Putamen (tissue), 1 donor: ENCODE results near the gene KLK7.

Source experiments
- DNase-seq: peaks from one replicate; pipeline ENCODE4 v3.0.0-alpha.2; 2016; ENCODE audit warnings: low spot score

The KLK7 gene

DNA sequence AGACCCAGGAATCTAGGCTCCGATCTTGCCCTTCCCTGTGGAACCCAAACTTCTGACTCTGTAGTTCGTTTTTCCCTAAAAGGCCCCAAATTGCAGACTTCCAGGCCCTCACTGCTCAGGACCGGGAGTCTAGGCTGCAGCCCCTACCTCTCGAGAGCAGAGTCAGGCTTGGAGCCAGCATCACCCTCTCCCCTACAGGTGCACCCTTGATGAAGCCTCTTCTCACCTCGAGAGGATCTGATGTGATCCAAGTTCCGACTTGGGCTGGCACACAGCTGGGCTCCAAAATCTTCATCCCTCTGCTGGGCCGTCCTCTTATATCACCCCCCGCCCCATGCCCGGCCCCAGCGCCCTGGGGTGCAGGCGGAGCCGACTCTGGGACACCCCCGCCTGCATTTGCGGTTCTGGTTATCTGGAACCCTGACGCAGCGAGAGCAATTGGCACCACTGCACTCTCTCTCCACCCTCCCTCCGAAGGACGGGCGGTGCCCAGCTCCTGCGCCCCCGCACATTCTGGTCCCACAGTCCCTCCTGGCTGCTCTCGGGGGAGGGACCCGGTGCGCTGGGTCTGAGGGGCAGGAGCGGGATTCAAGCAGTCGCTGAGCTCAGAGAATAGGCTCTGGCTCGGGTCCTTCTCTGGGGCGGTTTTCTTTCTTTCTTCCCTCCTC, at the start of gene KLK7:
Gene KLK7, minus strand, starts transcription at position 293 of the 668 bp plus-strand sequence. CDS start 1,518 bp downstream, outside the sequence.
- no peak for DNase-seq

DNA sequence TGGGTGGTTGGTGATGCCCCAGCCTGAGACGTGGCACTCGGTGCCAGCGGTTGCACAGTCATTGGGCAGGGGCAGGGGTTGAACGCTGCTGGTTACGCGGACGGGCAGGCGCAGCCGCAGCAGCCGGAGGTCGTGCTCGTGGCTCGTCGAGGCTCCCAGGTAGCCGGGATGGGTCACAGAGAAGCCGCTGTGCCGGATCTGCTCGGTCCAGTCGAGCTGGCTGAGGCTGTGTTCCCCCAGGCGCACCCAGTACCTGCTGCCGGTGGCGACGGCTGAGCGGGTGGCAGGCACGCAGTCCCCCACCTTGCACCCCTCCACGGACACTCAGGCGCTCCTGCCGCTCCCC, 48.1 kb upstream of the KLK7 start:
- DNase-seq: no peak

DNA sequence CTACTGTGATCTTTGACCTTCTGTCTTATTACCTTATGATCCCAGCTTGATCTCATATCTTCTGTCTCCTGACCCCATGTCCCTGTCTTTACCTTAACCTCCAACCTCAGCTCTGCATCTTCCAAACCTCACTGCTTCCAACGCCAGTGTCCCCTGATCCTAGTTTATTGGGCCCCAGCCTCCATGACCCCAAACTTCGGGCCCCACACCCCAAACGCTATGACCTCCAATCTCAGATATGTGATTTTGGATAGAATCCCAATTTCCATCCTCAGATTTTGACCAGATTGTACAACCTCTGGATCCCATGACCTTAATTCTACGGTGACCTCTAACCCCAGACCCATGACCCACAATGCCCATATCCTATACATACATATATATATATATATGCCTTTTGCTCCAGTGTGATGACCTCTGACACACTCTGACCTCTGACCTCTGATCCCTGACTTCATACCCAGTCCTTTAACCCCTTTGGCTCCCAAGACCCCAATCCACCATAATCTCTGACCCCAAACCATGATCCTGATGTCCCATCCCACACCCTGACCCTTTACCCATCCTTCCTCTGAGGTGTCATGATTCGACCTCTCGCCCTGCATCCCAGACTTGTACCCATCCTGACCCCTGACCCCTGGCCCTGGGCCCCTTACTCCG, 47.6 kb upstream of the KLK7 start:
- DNase-seq: no peak

DNA sequence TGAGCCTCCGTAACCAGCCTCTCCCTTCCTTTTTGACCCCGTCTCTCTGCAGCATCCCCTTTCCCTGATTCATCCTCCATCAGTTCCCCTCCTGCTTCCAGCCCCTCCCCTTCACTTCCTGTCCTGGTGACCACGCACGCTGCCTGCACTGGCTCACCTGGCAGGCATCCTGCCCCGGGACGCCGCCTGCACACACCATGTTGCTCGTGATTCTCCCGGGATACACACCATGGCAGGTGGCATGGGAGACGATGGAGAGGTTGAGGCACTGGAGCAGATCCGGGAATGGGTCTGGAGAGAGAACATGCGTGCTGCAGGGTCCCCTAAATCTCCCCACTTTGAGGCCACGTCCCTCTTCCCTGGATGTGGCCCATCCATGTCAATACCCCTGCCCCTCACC, 46.9 kb upstream of the KLK7 start:
- DNase-seq: no peak

DNA sequence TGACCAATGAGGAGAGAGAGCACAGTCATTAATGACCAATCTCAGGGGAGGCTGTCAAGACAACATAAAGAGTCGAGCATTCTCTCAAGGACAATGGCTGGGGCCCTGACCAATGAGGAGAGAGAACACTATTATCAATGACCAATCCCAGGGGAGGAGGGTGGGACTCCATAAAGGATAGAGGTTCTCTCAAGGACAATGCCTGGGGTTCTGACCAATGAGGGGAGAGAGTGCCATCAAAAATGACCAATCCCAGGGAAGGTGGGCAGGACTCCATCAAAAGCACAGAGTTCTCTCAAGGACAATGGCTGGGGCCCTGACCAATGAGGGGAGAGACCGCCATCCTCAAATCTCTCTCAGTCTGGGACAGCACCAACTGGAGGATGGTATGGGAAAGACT, 46.0 kb upstream of the KLK7 start:
- no peak for DNase-seq

DNA sequence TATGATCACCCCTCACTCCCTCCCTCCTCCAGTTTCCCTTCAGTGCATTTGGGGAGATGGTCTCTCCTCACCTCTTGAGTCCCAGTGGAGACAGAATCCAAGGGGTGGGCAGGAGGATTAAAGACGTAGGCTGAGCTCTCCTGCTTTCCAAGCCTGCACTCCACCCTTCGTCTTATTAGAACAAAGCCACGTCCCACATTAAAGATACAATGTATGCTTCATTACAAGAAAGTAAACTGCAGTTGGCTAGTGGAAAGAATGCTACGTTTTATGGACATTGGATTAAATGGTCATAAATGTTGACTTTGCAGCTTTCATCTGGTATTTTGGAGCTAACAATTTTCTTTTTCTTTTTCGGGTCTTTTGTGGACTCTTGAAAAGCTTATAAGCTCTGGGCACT, 44.2 kb upstream of the KLK7 start:
- DNase-seq: no peak

DNA sequence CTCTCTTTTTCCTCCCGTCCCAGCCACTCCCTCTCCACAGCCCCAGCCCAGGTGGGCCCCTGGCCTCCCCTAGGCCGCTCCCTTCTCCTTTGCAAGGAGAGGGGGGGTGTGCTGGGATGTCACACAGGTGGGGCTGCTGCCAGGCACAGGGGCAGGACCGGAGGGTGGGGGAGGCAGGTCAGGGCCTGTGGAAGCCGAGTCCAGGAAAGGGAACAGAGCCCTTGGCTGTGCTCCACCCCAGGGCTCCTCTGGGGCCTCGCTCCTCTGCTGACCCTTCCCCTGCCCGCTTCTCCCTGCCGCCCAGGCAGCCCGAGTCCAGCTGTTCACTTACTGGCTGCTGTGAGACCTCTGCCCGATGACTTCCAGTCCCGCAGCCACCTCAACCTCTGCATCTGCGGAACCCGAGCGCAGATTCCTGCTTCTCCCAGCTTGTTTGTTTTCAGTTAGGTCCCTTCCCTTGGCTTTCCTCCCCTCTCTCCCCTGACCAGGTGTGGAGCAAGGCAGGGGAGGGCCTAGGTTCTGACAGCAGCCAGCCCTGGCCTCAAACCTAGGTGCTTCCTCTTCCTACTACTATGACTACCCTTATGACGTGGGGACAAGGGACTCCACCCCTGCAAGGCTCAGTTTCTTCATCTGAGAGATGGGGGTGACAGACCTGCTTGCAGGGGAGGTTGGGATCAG, 43.5 kb upstream of the KLK7 start:
- DNase-seq: no peak

DNA sequence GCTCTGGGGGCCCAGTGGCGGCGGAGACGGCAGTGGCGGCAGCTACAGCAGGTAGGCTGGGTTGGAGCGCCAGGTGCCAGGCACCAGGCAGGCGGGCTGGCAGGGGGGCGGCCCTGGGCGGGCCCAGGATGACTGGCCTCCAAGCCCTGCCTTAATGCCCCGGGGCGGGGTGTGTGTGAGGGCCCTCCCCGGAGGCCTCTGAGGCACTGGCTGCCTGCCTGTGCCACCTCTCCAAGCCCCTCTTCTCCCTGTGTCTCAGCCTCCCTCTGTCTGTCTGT, 42.8 kb upstream of the KLK7 start, which contains the start of gene KLK11:
Gene KLK11, minus strand, starts transcription at position 63 of the 278 bp plus-strand sequence. CDS start 985 bp downstream, outside the sequence.
- DNase-seq: no peak

DNA sequence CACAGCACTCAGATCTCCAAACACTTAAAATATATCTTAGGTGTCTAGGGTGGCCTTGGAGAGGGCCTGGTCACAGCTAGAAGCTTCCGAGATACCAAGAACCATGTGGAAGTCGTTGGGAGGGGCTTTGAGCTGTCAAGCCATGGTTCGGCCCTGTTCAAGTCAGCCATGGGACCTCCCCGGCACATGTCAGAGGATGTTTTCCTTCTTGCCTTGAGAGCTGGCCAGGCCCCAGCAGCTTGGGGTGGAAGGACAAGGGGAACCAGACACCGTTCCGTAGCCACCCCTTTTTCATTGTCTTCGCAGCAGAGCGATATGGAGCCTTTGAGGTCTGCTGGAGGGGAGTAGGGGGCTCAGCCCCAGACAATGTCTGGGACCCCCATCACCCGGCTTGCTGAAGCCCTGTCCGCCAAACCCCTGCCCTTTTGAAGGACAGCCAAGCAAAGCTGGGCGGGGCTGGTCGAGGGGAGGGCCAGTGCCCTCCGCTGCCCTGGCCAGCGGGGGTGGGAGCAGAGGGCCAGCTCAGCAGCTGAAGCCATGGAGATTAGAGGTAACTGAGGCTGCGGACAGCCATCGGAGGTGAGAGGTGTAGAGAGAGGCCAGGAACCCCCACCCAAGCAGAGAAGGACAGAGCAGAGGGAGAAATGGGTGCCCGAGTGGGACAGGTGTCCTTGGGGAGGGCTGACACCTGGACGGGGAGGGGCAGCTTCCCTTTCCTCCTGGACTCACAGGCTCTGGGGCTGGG, 42.3 kb upstream of the KLK7 start:
- DNase-seq: no peak

DNA sequence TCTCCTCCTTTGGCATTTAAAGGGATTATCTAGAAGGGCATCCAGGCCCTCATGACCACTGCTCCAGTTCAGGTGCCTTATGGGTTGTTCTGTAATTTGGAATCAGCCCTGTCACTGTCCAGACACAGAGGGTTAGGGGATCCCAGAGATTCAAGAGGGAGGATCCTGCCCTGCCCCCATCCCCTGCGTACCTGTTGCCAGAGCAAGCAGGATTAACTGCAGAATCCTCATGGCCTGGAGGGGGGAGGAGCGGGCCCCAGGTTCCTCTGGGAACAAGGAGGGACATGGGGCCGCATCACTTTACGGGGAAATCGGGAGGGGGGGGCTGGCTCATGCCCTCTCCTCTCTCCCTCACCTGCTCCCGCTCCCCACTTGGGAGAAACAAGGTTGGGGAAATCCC, 41.7 kb upstream of the KLK7 start:
- DNase-seq: no peak

DNA sequence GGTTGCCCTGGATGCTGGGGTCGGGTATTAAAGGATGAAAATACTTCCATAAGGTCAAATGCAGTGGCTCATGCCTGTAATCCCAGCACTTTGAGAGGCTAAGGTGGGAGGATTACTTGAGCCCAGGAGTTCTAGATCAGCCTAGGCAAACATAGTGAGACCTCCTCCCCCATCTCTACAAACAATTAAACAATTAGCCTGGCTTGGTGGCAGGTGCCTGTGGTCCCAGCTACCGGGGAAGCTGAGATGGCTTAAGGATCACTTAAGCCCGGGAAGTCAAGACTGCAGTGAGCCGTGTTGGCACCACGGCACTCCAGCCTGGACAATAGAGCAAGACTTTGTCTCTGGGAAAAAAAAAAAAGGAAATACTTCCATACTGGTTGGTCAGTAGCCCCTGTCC, 41.2 kb upstream of the KLK7 start:
- no peak for DNase-seq

DNA sequence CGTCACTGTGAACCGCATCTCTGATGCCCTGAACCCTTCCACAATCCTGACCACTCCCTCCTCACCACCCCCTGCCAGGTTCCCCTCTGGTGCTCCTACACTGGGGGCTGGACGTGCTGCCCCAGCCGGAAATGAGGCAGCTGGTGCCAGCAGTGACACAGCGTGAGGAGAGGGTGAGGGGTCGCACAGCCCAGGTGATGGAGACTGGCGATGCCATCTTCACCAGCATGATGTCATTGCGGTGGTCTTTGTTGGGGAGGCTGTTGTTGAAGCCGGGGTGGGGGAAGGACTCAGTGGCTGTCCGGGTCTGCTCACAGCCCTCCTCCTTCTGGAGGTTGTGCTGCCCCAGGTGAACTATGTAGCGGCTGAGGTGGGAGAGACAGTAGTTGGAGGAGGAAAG, 40.2 kb upstream of the KLK7 start:
- no peak for DNase-seq

DNA sequence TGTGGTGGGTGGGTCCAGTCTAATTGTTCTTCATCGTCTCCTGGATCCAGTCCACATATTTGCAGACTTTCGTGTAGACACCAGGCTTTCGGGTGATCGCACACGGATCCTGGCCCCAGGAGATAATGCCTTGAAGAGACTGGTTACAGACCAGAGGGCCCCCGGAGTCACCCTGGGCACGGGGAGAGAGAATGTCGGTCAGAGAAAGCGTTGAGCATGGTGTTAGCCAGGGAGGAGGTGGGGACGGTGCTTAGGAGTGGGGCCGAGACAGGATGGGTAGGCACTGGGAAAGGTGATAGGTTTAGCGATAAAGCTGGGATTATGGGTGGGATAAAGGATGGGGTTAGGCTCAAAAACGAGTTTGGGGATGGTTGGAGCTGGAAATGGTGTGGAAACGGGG, 38.8 kb upstream of the KLK7 start:
- DNase-seq: no peak

DNA sequence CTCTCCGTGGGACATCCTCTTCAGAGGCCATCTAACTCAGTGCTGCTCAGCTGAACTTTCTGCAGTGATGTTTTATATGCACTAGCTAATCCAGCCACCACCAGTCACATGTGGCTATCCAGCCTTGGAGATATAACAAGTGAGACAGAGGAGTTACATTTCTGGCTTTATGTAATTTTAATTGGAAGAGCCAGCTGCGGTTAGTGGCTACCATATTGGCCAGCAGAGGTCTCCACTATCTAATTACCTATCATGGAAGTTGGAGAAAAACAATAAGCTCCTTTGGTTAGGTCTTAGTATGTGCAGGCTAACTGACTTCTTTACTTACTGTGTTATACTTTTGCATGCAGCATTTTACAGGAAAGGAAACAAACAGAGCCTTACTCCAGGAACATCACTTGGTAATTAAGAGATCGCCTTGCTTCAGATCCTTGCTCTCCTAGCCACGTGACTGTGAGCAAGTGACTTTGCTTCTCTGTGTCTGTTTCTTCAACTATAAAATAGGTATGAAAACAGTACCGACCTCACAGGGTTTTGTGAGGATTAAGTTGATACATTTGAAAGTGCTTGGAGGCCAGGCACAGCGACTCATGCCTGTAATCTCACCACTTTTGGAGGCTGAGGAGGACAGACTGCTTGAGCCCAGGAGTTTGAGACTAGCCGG, 37.4 kb upstream of the KLK7 start:
- peak; percentile 11 for DNase-seq

DNA sequence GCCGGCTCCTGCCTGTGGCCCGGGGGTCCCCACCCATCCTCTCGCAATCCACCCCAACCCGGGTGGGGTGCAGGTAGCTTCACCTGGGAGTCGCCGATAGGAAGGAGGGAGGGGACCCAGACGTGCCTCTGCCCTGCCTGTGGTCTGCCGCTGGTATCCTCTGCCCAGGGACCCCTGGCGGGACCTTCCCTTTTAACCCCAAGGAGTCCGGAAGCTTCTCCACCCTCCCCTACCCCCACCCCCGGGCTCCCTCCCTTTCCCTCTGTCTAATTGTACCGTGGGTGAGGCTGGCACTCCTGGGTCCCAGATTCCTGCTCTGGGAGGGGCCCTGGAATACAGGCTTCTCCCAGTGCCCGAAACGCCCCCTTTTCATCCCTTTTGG, 35.8 kb upstream of the KLK7 start, which contains the start of gene KLK10:
Gene KLK10, minus strand, starts transcription at position 166 of the 382 bp plus-strand sequence. CDS start 579 bp downstream, outside the sequence.
- no peak for DNase-seq

DNA sequence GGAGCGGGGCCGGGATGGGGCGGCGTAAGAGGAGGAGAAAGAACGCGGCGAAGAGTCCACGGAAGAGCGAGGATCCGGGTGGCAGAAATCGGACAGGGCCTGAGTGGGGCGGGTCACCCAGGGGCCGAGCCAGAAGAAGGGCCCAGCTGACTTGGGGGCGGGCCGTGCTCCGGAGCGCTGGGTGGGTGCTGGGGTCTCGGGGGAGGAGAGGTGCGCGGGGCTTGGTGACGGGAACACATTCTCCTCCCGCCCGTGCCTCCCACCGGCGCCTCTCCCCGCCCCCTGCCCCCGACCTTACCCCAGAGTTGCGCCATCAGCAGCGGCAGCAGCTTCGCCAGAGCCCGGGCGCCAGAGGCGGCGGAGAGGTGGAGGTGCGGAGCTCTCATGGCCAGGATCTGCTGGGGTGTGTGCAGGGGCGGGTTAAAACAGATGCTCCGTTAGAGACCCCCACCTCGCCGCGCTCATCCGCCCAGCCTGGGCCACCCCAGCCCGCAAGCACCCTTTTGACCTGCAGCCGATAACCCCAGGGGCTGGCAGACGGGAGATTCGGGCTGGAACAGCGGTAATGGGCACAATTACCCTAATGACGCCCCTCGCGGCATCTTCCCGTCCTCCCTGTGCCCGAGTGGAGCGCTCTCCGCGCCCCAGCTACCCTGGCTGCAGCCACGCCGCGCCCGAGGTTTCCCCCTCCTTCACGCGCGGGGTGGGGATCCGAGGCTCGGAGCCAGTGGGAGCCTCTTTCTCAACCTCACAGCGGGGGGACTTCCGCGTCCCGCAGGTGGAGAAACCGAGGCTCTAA, 35.2 kb upstream of the KLK7 start:
- no peak for DNase-seq

DNA sequence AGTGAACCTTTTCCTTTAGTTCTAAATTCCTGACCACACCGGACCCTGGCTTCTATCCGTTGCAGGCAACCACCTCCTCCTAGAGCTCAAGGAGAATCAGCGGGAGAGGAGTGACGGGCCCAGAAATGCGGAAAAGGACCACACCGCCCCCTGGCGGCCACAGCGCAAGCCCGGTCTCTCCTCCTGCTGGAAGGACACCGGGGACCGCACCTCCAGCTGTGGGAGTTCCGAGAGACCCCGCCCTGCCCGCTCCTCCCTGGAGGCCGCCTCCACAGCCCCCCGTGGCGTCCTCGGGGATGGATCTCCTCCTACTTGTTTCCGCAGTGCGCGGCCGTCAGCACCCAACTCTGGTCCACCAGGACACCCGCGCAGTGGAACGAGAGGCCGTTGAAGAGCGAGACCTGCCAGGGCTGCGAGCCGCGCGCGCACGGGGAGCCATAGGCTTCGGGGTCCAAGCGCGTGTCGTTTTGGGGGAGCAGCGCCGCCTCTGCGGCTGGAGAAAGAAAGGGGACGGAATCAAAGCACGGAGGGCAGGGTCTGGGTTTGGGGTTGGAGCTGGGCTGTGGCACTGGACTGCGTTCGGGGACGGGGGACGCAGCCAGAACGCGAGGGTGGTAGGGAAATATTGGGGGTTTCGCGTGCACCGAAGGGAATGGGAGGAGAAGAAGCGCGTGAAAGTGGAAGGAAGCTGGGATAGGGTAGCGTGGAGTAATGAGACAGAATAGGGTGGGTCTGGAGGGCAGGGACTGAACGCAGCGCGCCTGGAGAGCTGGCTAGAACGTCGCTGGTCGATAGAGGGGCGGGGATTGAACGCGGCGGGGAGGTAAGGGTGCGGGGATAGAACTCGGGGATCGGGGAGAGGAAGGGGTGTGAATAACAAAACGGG, 33.3 kb upstream of the KLK7 start:
- peak; percentile 49 for DNase-seq

DNA sequence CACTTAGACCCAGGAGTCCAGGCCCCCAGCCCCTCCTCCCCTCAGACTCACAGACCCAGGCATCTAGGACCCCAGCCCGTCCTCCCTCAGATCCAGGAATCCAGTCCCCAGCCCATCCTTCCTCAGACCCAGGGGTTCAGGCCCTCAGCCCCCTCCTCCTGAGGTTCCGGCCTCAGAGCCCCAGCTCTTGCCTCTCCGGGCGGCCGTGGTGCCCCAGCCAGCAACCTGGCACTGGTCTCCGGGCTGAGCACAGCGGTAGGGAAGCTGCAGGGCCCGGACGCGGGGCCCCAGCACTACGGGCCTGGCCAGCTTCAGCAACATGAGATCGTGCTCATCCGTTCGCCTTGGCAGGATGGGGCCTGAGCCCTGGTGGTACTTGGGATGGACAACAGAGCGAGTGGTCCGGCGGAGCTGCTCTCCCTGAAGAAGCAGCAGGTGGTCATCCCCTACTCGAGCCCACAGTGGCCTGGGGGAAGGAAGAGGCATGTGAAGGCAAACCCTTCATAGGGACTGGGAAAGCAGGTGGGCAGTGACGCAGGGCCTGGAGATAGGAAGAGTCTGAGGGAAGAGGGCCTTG, 32.1 kb upstream of the KLK7 start:
- DNase-seq: no peak

DNA sequence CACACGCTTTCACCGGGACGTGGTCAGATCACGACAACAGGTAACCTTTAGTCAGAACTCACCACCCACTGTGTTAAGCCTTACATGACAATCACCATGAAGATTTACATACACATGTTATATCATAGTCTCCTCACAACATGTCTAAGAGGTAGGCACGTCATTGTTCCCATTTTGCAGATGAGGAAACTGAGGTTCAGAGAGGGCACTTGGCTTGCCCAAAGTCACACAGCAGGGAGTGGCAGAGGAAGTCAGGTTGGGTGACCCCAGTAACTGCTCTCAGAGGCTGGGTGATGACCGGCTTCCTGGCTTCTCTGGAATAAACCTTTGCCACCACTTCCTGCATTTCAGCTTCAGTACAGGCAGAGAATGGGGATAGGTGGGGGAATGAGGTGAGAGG, 30.5 kb upstream of the KLK7 start:
- DNase-seq: no peak

DNA sequence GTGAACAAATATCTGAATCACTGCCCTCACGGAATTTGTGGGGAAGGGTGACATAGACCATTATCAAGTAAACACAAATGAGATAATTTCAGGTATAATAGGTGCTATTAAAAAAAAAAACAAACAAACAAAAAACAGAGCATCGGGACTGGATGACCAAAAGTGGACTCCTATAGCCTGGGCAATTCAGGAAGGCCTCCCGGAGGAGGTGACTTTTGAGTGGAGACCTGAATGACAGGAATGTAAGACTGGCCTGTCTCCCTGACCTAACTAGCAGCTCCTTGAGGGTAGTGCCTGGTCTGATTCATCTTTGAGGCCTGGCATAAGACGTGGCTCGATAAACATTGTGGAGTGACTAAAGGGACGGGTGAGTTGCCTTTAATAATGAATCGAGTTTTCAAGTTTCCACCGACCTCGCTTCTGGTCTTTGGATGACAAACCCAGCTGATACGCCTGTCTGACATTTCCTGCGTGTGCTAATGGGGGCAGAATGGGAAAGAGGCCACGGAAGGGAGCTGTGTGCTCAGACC, 29.0 kb upstream of the KLK7 start:
- no peak for DNase-seq
